AG20443 (cell line): ENCODE data around the gene TK2.
"Not testable (repeated sequence)": the region's sequence is repeated elsewhere in the genome, so short reads cannot be mapped to it uniquely, and the experiment has no call there.

Experiments used
- DNase-seq: peaks from one replicate; pipeline ENCODE4 v3.0.0; 2012; ENCODE audit warnings: low spot score, mixed read lengths

The TK2 gene

GRCh38 chr16:66468321-66468965 is 81.5 kb downstream of the TK2 start:
- DNase-seq = no peak

- no peak for DNase-seq
Measured at GRCh38 chr16:66467611-66468010, 82.3 kb downstream of the TK2 start.

GRCh38 chr16:66466636-66467035 is 83.3 kb downstream of the TK2 start:
- DNase-seq = not testable (repeated sequence)

GRCh38 chr16:66465946-66466345 is 84.0 kb downstream of the TK2 start:
- DNase-seq = not testable (repeated sequence)

- no peak for DNase-seq
Measured at GRCh38 chr16:66462912-66463311, 87.0 kb downstream of the TK2 start.

- no peak for DNase-seq
Measured at GRCh38 chr16:66460703-66461102, 89.2 kb downstream of the TK2 start.

- peak; percentile 36 for DNase-seq
Measured at GRCh38 chr16:66459878-66460277, 90.0 kb downstream of the TK2 start.

GRCh38 chr16:66458853-66459252 is 91.1 kb downstream of the TK2 start:
- DNase-seq = no peak

- no peak for DNase-seq
Measured at GRCh38 chr16:66458292-66458691, 91.6 kb downstream of the TK2 start.
